Gastroesophageal sphincter (tissue), 3 donors: ENCODE data around the gene FAM50B.

Source experiments
- CTCF ChIP-seq, 4 experiments: fragments of 200-600 bp in 2 of 4; fragments of 450-650 bp in 2 of 4; sonication (generic) in 1 of 4; IDR thresholded peaks; one replicate each; pipeline ENCODE4 v1.5.1; 2017 to 2019; ENCODE audit warnings: antibody characterized with exemption in 4 of 4, mild to moderate bottlenecking in 2 of 4, moderate library complexity in 2 of 4
- EP300 ChIP-seq: sonication (generic); formaldehyde crosslinking; IDR thresholded peaks from one replicate; pipeline ENCODE4 v1.6.1; 2017; ENCODE audit warnings: antibody characterized with exemption, mild to moderate bottlenecking
- POLR2A ChIP-seq, 2 donors: fragments of 450-650 bp; IDR thresholded peaks; one replicate each; pipeline ENCODE4 v1.6.1; 2017; ENCODE audit warnings: antibody characterized with exemption in 2 of 2, mild to moderate bottlenecking in 2 of 2, moderate library complexity in 1 of 2
- POLR2AphosphoS5 ChIP-seq: sonication (generic); formaldehyde crosslinking; IDR thresholded peaks from one replicate; pipeline ENCODE4 v1.6.1; 2017; ENCODE audit warnings: antibody characterized with exemption

GRCh38 chr6:3857468-3858456 lies 8.6 kb downstream of the FAM50B start:
- TF ChIP-seq POLR2A (IDR thresholded peaks at IDR 0.05): no peak
- no peak for TF ChIP-seq CTCF (IDR thresholded peaks at IDR 0.05)
- no peak for TF ChIP-seq EP300
- no peak for TF ChIP-seq POLR2AphosphoS5
